ENCODE measurements around the gene FAHD1. TPM values are rescaled to one million over a fixed set of nuclear protein-coding genes. Genes with fewer than 3 reads are reported as not detected.
A peak's percentile ranks its signal among the peaks of the same experiment; 100 is the strongest.

The FAHD1 gene
- total RNA-seq, 1 experiment from 2014 or later: 64.9 TPM

- no peak for DNase-seq (ENCODE audit: low read depth)
Measured at GRCh38 chr16:1816396-1817275, 10.4 kb upstream of the FAHD1 start.

- DNase-seq (ENCODE audit: low read depth): no peak
Measured at GRCh38 chr16:1817276-1817589, 9.8 kb upstream of the FAHD1 start.

- DNase-seq (ENCODE audit: low read depth): no peak
Measured at GRCh38 chr16:1817716-1818115, 9.3 kb upstream of the FAHD1 start.

GRCh38 chr16:1818204-1818872 lies 8.7 kb upstream of the FAHD1 start:
- no peak for DNase-seq (ENCODE audit: low read depth)

- no peak for DNase-seq (ENCODE audit: low read depth)
Measured at GRCh38 chr16:1818873-1819525, 8.0 kb upstream of the FAHD1 start.

- no peak for DNase-seq (ENCODE audit: low read depth)
Measured at GRCh38 chr16:1819611-1820010, 7.4 kb upstream of the FAHD1 start.

GRCh38 chr16:1820096-1820945 lies 6.7 kb upstream of the FAHD1 start:
- DNase-seq (ENCODE audit: low read depth): no peak

- DNase-seq (ENCODE audit: low read depth): no peak
Measured at GRCh38 chr16:1820946-1821290, 6.1 kb upstream of the FAHD1 start.

GRCh38 chr16:1821861-1822611 lies 5.0 kb upstream of the FAHD1 start:
- no peak for DNase-seq (ENCODE audit: low read depth)

- DNase-seq (ENCODE audit: low read depth): no peak
Measured at GRCh38 chr16:1822801-1823200, 4.2 kb upstream of the FAHD1 start.

GRCh38 chr16:1823821-1824220 lies 3.2 kb upstream of the FAHD1 start:
- peak; percentile 64 for DNase-seq (ENCODE audit: low read depth)

- DNase-seq (ENCODE audit: low read depth): no peak
Measured at GRCh38 chr16:1825381-1825863, 1.6 kb upstream of the FAHD1 start.

- DNase-seq (ENCODE audit: low read depth): peak; percentile 36
Measured at GRCh38 chr16:1825864-1826690, 929 bp upstream of the FAHD1 start.

- DNase-seq (ENCODE audit: low read depth): no peak
Measured at GRCh38 chr16:1828645-1829410, 1.8 kb downstream of the FAHD1 start.

GRCh38 chr16:1830213-1830612 lies 3.2 kb downstream of the FAHD1 start:
- DNase-seq (ENCODE audit: low read depth): no peak

GRCh38 chr16:1831186-1832075 lies 4.4 kb downstream of the FAHD1 start:
- DNase-seq (ENCODE audit: low read depth): no peak

- no peak for DNase-seq (ENCODE audit: low read depth)
Measured at GRCh38 chr16:1832838-1833454, 5.9 kb downstream of the FAHD1 start.

GRCh38 chr16:1834096-1834495 lies 7.1 kb downstream of the FAHD1 start:
- no peak for DNase-seq (ENCODE audit: low read depth)
